OCI-LY3 (cell line): Measurements from ENCODE around the gene SORL1.
A peak's percentile ranks its signal among the peaks of the same experiment; 100 is the strongest.

Experiments
- H2AFZ ChIP-seq: fragments of 200-600, 300-600 bp; shearing (Covaris generic); 2 replicates; pipeline ENCODE4 v1.6.0; 2014; ENCODE audit warnings: antibody characterized with exemption, low read depth, low read length
- H3K27ac ChIP-seq: fragments of 200-600, 300-600 bp; sonication (generic); 2 replicates; pipeline ENCODE4 v1.5.1; 2014; ENCODE audit warnings: mild to moderate bottlenecking, low read length, moderate library complexity, mixed read lengths
- H3K27me3 ChIP-seq: fragments of 200-600, 300-600 bp; sonication (generic); 2 replicates; pipeline ENCODE4 v1.6.1; 2014; ENCODE audit warnings: low read depth, low read length, mixed read lengths
- H3K36me3 ChIP-seq: fragments of 200-600, 300-600 bp; sonication (generic); replicated peaks from 2 replicates; pipeline ENCODE3; 2014; ENCODE audit warnings: low read depth, low read length, mixed read lengths
- H3K4me1 ChIP-seq: fragments of 300-600, 200-600 bp; sonication (generic); 2 replicates; pipeline ENCODE4 v1.6.1; 2014; ENCODE audit warnings: low read length, mixed read lengths
- H3K4me2 ChIP-seq: fragments of 200-600, 300-600 bp; sonication (generic); 2 replicates; pipeline ENCODE4 v1.6.1; 2014; ENCODE audit warnings: low read length, mixed read lengths
- H3K4me3 ChIP-seq: fragments of 300-600, 200-600 bp; sonication (generic); 2 replicates; pipeline ENCODE4 v1.5.1; 2014; ENCODE audit warnings: antibody characterized with exemption, mild to moderate bottlenecking, low read length, moderate library complexity
- H3K79me2 ChIP-seq: fragments of 300-600, 200-600 bp; shearing (Covaris generic); 2 replicates; pipeline ENCODE4 v1.6.1; 2014; ENCODE audit warnings: mild to moderate bottlenecking, low read length, mixed read lengths
- H3K9ac ChIP-seq: fragments of 300-600, 200-600 bp; shearing (Covaris generic); 2 replicates; pipeline ENCODE4 v1.6.0; 2014; ENCODE audit warnings: mild to moderate bottlenecking, low read length, moderate library complexity
- H3K9me3 ChIP-seq: fragments of 200-600, 300-600 bp; shearing (Covaris generic); 2 replicates; pipeline ENCODE4 v1.6.1; 2014; ENCODE audit warnings: low read length, mixed read lengths; ENCODE audit not compliant: insufficient read depth
- H4K20me1 ChIP-seq: fragments of 200-600, 300-600 bp; sonication (generic); 2 replicates; pipeline ENCODE4 v1.6.1; 2016; ENCODE audit warnings: low read length, mixed read lengths; ENCODE audit not compliant: insufficient read depth
- CTCF ChIP-seq: fragments of 200-600, 300-600 bp; sonication (generic); IDR thresholded peaks from 2 replicates; pipeline ENCODE4 v1.5.1; 2014; ENCODE audit warnings: antibody characterized with exemption, low read length, low read depth
- EZH2phosphoT487 ChIP-seq: fragments of 200-600 bp; shearing (Covaris generic); IDR thresholded peaks from 2 replicates; pipeline ENCODE4 v1.6.1; 2018; ENCODE audit warnings: antibody characterized with exemption, mixed run types, low read depth

Gene SORL1

GRCh38 chr11:121575250-121575962 lies 123.3 kb downstream of the SORL1 start:
- Histone ChIP-seq H3K27ac (peak overlapping the region; percentile 100), H4K20me1 (no peaks in the 10 kb centered on the region), H3K36me3 (peaks cover 89% of the 10 kb centered on the region), H3K9ac (peak overlapping the region; percentile 75), H3K27me3 (no peaks in the 10 kb centered on the region), H3K4me3 (peak overlapping the region; percentile 7; the same call in 1 of the 2 replicates), H3K79me2 (peaks cover 37% of the 10 kb centered on the region), H3K4me1 (peaks cover 76% of the 10 kb centered on the region), H3K4me2 (peak overlapping the region; percentile 31), H3K9me3 (peaks cover 13% of the 10 kb centered on the region), H2AFZ (no peak overlapping the region)
- TF ChIP-seq CTCF = no peak
- TF ChIP-seq EZH2phosphoT487 = no peak

GRCh38 chr11:121575963-121576290 lies 123.8 kb downstream of the SORL1 start:
- TF ChIP-seq EZH2phosphoT487 = no peak
- no peak for TF ChIP-seq CTCF
- H3K9me3 ChIP-seq = peaks cover 13% of the 10 kb centered on the region
- H3K36me3 ChIP-seq = peaks cover 87% of the 10 kb centered on the region
- H2AFZ ChIP-seq = no peak overlapping the region
- H3K79me2 ChIP-seq = peaks cover 32% of the 10 kb centered on the region
- peak overlapping the region; percentile 7; the same call in 1 of the 2 replicates for H3K4me3 ChIP-seq
- H4K20me1 ChIP-seq = no peaks in the 10 kb centered on the region
- peak overlapping the region; percentile 100 for H3K27ac ChIP-seq
- peak overlapping the region; percentile 75 for H3K9ac ChIP-seq
- no peaks in the 10 kb centered on the region for H3K27me3 ChIP-seq
- H3K4me1 ChIP-seq = peaks cover 71% of the 10 kb centered on the region
- H3K4me2 ChIP-seq = peak overlapping the region; percentile 31

GRCh38 chr11:121576531-121576930 lies 124.4 kb downstream of the SORL1 start:
- Histone ChIP-seq H3K36me3 (peaks cover 87% of the 10 kb centered on the region), H3K9me3 (peaks cover 13% of the 10 kb centered on the region), H3K27me3 (no peaks in the 10 kb centered on the region), H3K27ac (peak overlapping the region; percentile 100), H4K20me1 (no peaks in the 10 kb centered on the region), H3K4me3 (peak overlapping the region; percentile 7; the same call in 1 of the 2 replicates), H3K4me2 (peak overlapping the region; percentile 31), H3K4me1 (peaks cover 65% of the 10 kb centered on the region), H3K79me2 (peaks cover 26% of the 10 kb centered on the region), H2AFZ (no peak overlapping the region), H3K9ac (peak overlapping the region; percentile 75)
- TF ChIP-seq EZH2phosphoT487 = no peak

GRCh38 chr11:121577106-121577848 lies 125.2 kb downstream of the SORL1 start:
- no peaks in the 10 kb centered on the region for H4K20me1 ChIP-seq
- H3K27me3 ChIP-seq = no peaks in the 10 kb centered on the region
- TF ChIP-seq CTCF (no peak), EZH2phosphoT487 (no peak)
- H3K36me3 ChIP-seq = peaks cover 87% of the 10 kb centered on the region
- H3K4me1 ChIP-seq = peaks cover 57% of the 10 kb centered on the region
- H3K4me2 ChIP-seq = peak overlapping the region; percentile 31; the same call in 1 of the 2 replicates
- H3K27ac ChIP-seq = peak overlapping the region; percentile 100
- peaks cover 13% of the 10 kb centered on the region for H3K9me3 ChIP-seq
- peak overlapping the region; percentile 75; the same call in 1 of the 2 replicates for H3K9ac ChIP-seq
- no peak overlapping the region for H3K4me3 ChIP-seq
- peaks cover 18% of the 10 kb centered on the region for H3K79me2 ChIP-seq
- no peak overlapping the region for H2AFZ ChIP-seq
